GM12875 (cell line): ENCODE measurements around the gene ITGB7.
A peak's percentile ranks its signal among the peaks of the same experiment; 100 is the strongest.

ENCODE experiments used
- H3K4me3 ChIP-seq: one replicate; pipeline ENCODE4 v1.5.1; 2011; ENCODE audit warnings: low read depth, low read length, control low read depth
- CTCF ChIP-seq: IDR thresholded peaks from 2 replicates; pipeline ENCODE4 v1.5.1; 2011; ENCODE audit warnings: low read depth, mild to moderate bottlenecking, control low read depth, inconsistent platforms, low read length, moderate library complexity, borderline replicate concordance; ENCODE audit not compliant: insufficient read depth

The ITGB7 gene

GRCh38 chr12:53224061-53224896 lies 17.2 kb upstream of the ITGB7 start:
- no peak for TF ChIP-seq CTCF
- no peak overlapping the region for H3K4me3 ChIP-seq

GRCh38 chr12:53223389-53224060 lies 16.5 kb upstream of the ITGB7 start:
- TF ChIP-seq CTCF: no peak
- H3K4me3 ChIP-seq: no peak overlapping the region

- no peak overlapping the region for H3K4me3 ChIP-seq
- no peak for TF ChIP-seq CTCF
These were observed 15.8 kb upstream of the ITGB7 start for GRCh38 chr12:53222806-53223261.

- H3K4me3 ChIP-seq: peak overlapping the region; percentile 52
- TF ChIP-seq CTCF: no peak
These were observed 15.2 kb upstream of the ITGB7 start for GRCh38 chr12:53222170-53222721.

DNA sequence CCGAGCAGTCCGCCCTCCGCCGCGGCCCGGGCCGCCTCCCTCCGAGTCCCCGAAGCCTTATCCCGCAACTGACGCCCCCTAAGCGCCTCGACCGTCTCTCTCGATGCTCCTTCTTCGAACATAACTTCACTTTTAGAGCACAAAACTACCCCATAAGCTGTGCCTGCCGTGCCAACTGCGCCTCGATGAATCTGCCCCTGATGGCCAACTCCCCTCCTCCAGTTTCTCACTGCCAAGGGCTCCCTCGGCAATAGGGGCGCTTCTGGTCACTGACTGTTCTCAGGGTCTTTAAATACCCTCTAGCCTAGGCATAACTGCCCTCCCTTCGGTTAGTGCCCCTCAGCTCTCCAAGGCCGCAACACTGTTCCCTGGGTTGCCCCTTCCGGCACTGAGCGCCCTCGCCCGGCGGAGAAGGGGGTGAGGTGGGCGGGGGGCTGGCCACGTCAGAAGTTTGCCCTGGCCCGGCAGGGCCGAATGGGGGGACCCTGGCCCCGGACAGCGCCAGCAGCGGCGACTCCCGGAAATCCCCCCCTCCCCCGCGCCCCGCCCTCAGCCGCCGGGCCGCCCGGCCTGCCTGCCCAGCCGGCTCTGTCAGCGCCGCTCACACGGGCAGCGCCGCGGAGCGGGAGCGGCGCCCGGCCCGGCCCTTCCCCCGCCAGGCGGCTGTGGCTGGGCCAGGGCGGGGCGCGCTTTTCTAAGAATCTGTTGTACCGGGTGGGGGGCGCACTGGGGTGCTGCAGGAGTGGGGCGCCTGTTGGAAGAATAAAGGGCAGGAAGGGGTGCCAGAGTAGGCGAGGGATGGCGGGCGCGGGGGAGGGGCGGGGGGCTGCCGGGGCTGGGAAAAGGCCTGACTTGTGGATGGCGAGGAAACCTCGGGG lies 14.4 kb upstream of the ITGB7 start:
- H3K4me3 ChIP-seq: peak overlapping the region; percentile 52
- TF ChIP-seq CTCF: peak; percentile 16; the same call in 1 of the 2 replicates

- H3K4me3 ChIP-seq: peak overlapping the region; percentile 57
- TF ChIP-seq CTCF: no peak
These were observed 13.7 kb upstream of the ITGB7 start for GRCh38 chr12:53220694-53221202.
